Activated CD4-positive, alpha-beta T cell treated with anti-CD3 and anti-CD28 coated beads for 1 hour (primary cell): ENCODE data around the gene ZCCHC9.

Source experiments
- DNase-seq: peaks from one replicate; pipeline ENCODE4 v3.0.0-alpha.2; 2020

ZCCHC9 gene

GRCh38 chr5:81360640-81361039, 59.3 kb downstream of the ZCCHC9 start:
- DNase-seq = no peak

- no peak for DNase-seq
These were observed 60.2 kb downstream of the ZCCHC9 start for GRCh38 chr5:81361600-81361999.
